ENCODE measurements around the gene NR5A2. TPM values are rescaled to one million over a fixed set of nuclear protein-coding genes. Genes with fewer than 3 reads are reported as not detected.

Gene NR5A2
- total RNA-seq, 1 experiment from 2014 or later = 4.7 TPM

DNA sequence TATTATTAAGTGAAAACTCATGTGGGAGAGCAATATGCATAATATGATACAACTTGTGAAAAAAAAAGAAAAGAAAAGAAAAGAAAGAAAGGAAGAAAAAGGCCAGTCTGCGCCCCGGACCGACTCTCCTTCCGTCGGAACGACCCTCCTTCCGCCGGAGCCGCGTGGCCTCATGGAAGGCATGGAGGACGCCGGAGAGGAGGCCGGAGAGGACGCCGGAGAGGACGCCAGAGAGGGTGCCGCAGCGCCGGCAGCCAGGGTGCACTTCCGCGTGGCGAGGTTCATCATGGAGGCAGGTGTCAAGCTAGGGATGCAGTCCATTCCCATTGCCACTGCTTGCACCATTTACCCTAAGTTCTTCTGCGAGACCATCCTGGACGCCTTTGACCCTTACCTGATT, 185.9 kb downstream of the NR5A2 start:
- H2BK20ac ChIP-seq (ENCODE audit: low read depth, low read length, poor library complexity, severe bottlenecking) = no peak overlapping the region
- no peaks in the 10 kb centered on the region for H3K9me3 ChIP-seq (ENCODE audit: control insufficient read depth, low read depth, low read length)
- H2BK5ac ChIP-seq (ENCODE audit: insufficient read length, low read length) = no peak overlapping the region
- peaks cover 0 to 15% (median 3%) of the 10 kb centered on the region in 3 experiments; a peak in 3 of 7 replicates for H3K36me3 Mint-ChIP-seq (ENCODE audit: insufficient read depth in 1 of 3, low read depth in 3 of 3)
- H3K23me2 ChIP-seq (ENCODE audit: insufficient read length, low read depth, low read length, poor library complexity, severe bottlenecking) = no peaks in the 10 kb centered on the region
- H2BK120ac ChIP-seq (ENCODE audit: low read depth, low read length, poor library complexity, severe bottlenecking) = no peak overlapping the region
- H2BK15ac ChIP-seq (ENCODE audit: low read depth, low read length) = no peak overlapping the region
- no peak overlapping the region for H3K9ac ChIP-seq (ENCODE audit: extremely low read depth, insufficient read length, low read length)
- no peak overlapping the region for H3K27ac Mint-ChIP-seq
- no peak overlapping the region for H3K23ac ChIP-seq (ENCODE audit: insufficient read length, low read depth, low read length)
- H3K79me2 ChIP-seq (ENCODE audit: insufficient read depth, low read length) = no peaks in the 10 kb centered on the region
- H3K9me3 Mint-ChIP-seq = peaks cover 5 to 11% of the 10 kb centered on the region in 2 experiments; a peak in 3 of 5 replicates
- no peak overlapping the region for H3K56ac ChIP-seq (ENCODE audit: insufficient read length, low read depth, low read length)
- TF ChIP-seq, protein P1, sequence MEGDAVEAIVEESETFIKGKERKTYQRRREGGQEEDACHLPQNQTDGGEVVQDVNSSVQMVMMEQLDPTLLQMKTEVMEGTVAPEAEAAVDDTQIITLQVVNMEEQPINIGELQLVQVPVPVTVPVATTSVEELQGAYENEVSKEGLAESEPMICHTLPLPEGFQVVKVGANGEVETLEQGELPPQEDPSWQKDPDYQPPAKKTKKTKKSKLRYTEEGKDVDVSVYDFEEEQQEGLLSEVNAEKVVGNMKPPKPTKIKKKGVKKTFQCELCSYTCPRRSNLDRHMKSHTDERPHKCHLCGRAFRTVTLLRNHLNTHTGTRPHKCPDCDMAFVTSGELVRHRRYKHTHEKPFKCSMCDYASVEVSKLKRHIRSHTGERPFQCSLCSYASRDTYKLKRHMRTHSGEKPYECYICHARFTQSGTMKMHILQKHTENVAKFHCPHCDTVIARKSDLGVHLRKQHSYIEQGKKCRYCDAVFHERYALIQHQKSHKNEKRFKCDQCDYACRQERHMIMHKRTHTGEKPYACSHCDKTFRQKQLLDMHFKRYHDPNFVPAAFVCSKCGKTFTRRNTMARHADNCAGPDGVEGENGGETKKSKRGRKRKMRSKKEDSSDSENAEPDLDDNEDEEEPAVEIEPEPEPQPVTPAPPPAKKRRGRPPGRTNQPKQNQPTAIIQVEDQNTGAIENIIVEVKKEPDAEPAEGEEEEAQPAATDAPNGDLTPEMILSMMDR (conservative IDR thresholded peaks at IDR 0.05) = no peak
- H2AK5ac ChIP-seq (ENCODE audit: insufficient read length, low read length) = no peak overlapping the region
- no peak overlapping the region for H3K14ac ChIP-seq (ENCODE audit: insufficient read depth, low read length)
- H4K5ac ChIP-seq (ENCODE audit: insufficient read length, low read depth, low read length) = no peak overlapping the region
- no peak overlapping the region for H3K4ac ChIP-seq (ENCODE audit: low read depth, low read length)
- no peak overlapping the region for H3K4me3 Mint-ChIP-seq
- no CpG with 5 or more reads among the region's 24 CpGs for WGBS (ENCODE audit: extremely low coverage, insufficient read length, low lambda C conversion rate)
- no peak overlapping the region for H4K91ac ChIP-seq (ENCODE audit: insufficient read length, low read depth, low read length)
- no peak overlapping the region for H2BK12ac ChIP-seq (ENCODE audit: insufficient read length, low read depth, low read length)
- H3T11ph ChIP-seq (ENCODE audit: low read length) = no peak overlapping the region
- H3K27ac ChIP-seq (ENCODE audit: insufficient read length, low read depth, low read length) = no peak overlapping the region
- no peak for DNase-seq
- no peak overlapping the region for H4K8ac ChIP-seq (replicated peaks; ENCODE audit: insufficient read length, low read depth, low read length)
- no peak overlapping the region for H2AFZ ChIP-seq (ENCODE audit: low read length)
- no peak overlapping the region for H3K18ac ChIP-seq (ENCODE audit: insufficient read length, low read depth, low read length)
- H4K20me1 ChIP-seq (ENCODE audit: control insufficient read depth, insufficient read depth, insufficient read length) = no peaks in the 10 kb centered on the region
- no peaks in the 10 kb centered on the region; the same call in 1 of the 2 replicates for H3K27me3 Mint-ChIP-seq (ENCODE audit: low read depth)
- H3K4me1 Mint-ChIP-seq = 0 out of 4 replicates have a peak, but pooled peaks cover 0 to 4% of the 10 kb centered on the region in 2 experiments
- no peaks in the 10 kb centered on the region for H3K4me1 ChIP-seq (ENCODE audit: insufficient read depth, low read length)
- no peaks in the 10 kb centered on the region for H3K79me1 ChIP-seq (ENCODE audit: insufficient read depth, low read depth, low read length, poor library complexity, severe bottlenecking)
- no peak overlapping the region for H3K4me2 ChIP-seq (ENCODE audit: insufficient read depth, insufficient read length, low read length)
- H3K27me3 ChIP-seq (ENCODE audit: insufficient read depth, low read length) = no peaks in the 10 kb centered on the region

Measured in H9 (cell line).